Fibroblast of the aortic adventitia (primary cell): ENCODE measurements around the gene ZSCAN21. TPM values are rescaled to one million over a fixed set of nuclear protein-coding genes. Genes with fewer than 3 reads are reported as not detected.

ENCODE experiments used
- DNase-seq: peaks from one replicate; pipeline ENCODE4 v3.0.0-alpha.2; 2010; ENCODE audit warnings: low read depth
- H3K4me3 ChIP-seq: 2 replicates; pipeline ENCODE4 v1.5.1; 2011; ENCODE audit warnings: low read depth, mild to moderate bottlenecking, control low read depth, low read length, moderate library complexity
- CTCF ChIP-seq: IDR thresholded peaks from 2 replicates; pipeline ENCODE4 v1.5.1; 2011; ENCODE audit warnings: mild to moderate bottlenecking, low read length, control low read depth, inconsistent platforms; ENCODE audit not compliant: insufficient read depth
- total RNA-seq: library from RNA; depleted of rRNA; stranded (reverse); fragments of >200 nt; gene quantifications from 2 replicates; pipeline ENCODE4 v1.2.3, GENCODE V29; 2012; ENCODE audit warnings: low replicate concordance

Gene ZSCAN21
- total RNA-seq, 1 donor: 9.3 TPM

DNA sequence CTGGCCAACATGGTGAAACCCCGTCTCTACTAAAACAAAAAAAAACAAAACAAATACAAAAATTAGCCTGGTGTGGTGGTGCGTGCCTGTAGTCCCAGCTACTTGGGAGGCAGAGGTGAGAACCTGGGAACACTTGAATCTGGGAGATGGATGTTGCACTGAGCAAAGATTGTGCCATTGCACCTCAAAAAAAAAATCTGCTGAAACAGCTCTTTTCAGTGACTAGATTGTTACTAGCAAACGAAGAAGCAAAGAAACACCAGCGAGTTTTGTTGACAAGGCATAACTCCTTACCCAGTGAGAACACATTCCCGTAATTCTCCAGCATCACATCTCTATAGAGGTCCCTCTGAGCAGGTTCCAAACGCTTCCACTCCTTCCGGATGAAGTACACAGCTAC is 25.3 kb downstream of the ZSCAN21 start:
- no peak for TF ChIP-seq CTCF
- no peak for DNase-seq
- no peak overlapping the region for H3K4me3 ChIP-seq

DNA sequence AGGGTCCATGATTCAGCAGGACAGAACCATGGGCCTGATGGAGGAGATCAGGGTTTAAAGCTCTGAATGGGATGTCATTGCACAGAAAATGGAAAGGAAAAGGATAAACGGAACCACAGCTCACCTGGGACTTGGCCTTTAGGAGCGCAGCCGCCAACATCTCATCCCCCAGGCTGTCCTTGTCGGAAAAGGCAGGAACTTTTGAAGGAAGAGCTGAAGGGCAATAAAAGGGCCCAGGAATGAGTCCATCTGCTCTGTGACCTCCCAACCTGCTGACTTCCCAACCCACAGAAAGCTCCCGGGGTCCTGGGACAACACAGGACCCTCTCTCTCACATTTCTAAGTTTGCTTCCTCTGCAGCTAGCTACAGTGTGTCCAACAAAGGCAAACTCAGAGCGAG is 25.8 kb downstream of the ZSCAN21 start:
- H3K4me3 ChIP-seq: no peak overlapping the region
- no peak for TF ChIP-seq CTCF
- no peak for DNase-seq

DNA sequence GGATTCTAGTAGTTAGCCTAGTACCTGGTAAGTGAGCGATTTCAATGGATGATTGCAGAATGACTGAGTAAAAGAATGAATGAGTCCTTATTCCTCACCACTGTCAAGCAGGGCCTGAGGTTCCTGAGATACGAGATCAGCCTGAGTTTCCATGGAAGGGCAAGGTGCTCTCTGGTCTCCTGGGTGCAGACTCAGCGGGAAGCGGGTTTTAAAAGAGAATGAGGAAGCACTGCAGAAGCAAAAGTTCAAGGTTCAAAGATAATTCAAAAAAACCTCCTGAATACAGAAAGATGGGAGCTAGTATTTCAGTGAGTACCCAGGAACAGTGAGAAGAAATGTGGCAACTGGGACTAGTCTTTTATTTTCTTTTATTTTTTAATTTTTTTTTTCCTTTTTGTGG is 27.6 kb downstream of the ZSCAN21 start:
- H3K4me3 ChIP-seq: no peak overlapping the region
- TF ChIP-seq CTCF: no peak
- DNase-seq: no peak

- DNase-seq: no peak
- no peak for TF ChIP-seq CTCF
- H3K4me3 ChIP-seq: no peak overlapping the region
These were observed 29.5 kb downstream of the ZSCAN21 start for GRCh38 chr7:100079024-100079560.

DNA sequence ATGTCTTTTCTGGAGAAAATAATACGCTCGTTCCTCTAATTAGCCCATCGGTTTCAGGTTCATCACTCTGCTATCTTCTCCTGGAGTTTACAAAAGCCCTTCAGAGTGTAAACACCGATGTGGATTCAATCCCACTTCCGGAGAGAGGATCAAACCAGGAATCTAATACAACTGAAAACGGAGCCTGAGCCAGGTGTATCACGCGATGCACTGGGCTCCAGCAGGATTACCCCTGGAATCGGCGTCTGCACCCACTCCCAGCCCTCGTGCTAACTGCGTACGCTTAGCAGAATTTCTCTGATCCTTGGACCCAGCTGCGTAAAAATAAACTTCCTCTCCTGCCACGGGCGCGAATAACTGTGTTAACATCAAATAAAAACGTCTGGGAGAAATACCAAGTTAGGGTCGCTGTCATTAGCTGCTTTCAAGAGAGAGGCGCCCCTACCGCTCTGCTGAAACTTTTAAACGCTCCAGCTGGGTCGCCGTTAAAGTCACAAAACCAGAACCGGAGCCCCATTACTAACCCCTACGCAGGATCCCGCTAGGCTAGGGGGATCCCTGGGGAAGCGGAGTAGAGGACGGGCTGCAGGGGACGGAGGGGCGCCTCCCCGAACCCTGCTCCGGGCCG is 31.4 kb downstream of the ZSCAN21 start:
- TF ChIP-seq CTCF: no peak
- DNase-seq: no peak
- peak overlapping the region; percentile 98 for H3K4me3 ChIP-seq

DNA sequence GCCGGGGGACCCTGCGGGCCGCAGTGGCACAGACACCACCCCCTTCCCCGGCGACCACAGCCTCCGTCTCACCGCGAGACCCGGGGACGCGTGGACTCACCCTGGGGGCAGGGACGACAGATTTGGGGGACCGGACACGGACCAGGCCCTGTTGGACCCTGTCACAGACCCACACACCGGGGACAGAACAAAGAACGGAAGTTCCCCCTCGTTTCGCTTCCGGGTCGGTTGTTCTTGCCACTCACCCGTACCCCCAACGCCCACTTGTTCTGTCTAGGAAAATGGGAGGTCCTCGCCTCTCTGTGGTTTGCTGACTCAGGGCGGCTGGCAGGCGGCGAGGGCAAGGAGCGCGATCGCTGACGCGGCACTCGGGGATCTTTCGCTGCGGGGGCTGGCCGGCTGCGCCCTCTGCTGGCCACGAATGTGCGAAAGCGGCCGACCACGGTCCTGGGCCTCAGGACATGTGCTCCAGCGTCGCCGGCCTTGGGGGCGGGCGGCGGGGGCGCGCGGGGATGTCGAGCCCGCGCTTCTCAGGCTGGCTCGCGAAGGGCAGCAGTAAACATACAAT is 32.0 kb downstream of the ZSCAN21 start, which contains the start of gene ZNF3:
Gene ZNF3 (minus strand): TSS at position 189 of the 568 bp plus-strand sequence. CDS start 4,366 bp downstream, outside the sequence.
- peak within 1 kb of the TSS; percentile 98 for H3K4me3 ChIP-seq
- TF ChIP-seq CTCF: peak; percentile 79
- peak; percentile 99 for DNase-seq
